Neural crest cell (in vitro differentiated cells): ENCODE measurements around the gene NAA30. TPM values are rescaled to one million over a fixed set of nuclear protein-coding genes. Genes with fewer than 3 reads are reported as not detected.
"Not testable (repeated sequence)": the region's sequence is repeated elsewhere in the genome, so short reads cannot be mapped to it uniquely, and the experiment has no call there.

Experiments used
- DNase-seq: peaks from one replicate; pipeline ENCODE4 v3.0.0; 2021; ENCODE audit warnings: low read depth, mixed read lengths, low spot score
- H3K27ac Mint-ChIP-seq: one replicate; pipeline ENCODE4 v1.8.0; 2021; ENCODE audit warnings: mild to moderate bottlenecking, mixed read lengths; ENCODE audit not compliant: unreplicated experiment
- H3K27me3 Mint-ChIP-seq: 2 replicates; pipeline ENCODE4 v1.8.0; 2021; ENCODE audit warnings: low read depth, mild to moderate bottlenecking, mixed read lengths
- H3K36me3 Mint-ChIP-seq: 2 replicates; pipeline ENCODE4 v1.8.0; 2021; ENCODE audit warnings: low read depth, mild to moderate bottlenecking, mixed read lengths
- H3K4me1 Mint-ChIP-seq: 2 replicates; pipeline ENCODE4 v1.8.0; 2021; ENCODE audit warnings: mixed read lengths
- H3K4me3 Mint-ChIP-seq: one replicate; pipeline ENCODE4 v1.8.0; 2021; ENCODE audit warnings: mild to moderate bottlenecking, mixed read lengths
- H3K9me3 Mint-ChIP-seq: 2 replicates; pipeline ENCODE4 v1.8.0; 2021; ENCODE audit warnings: mixed read lengths
- total RNA-seq: library from RNA; stranded (reverse); gene quantifications from 2 replicates; pipeline ENCODE4 v1.2.1, GENCODE V29; 2021
- TF ChIP-seq, protein P1 (sequence below): fragments of 200-600 bp; sonication (generic); conservative IDR thresholded peaks from 2 replicates; pipeline ENCODE4 v1.5.0; 2021; ENCODE audit warnings: antibody characterized with exemption, mild to moderate bottlenecking

NAA30 gene
- total RNA-seq, 1 donor from 2014 or later, result 17.0 TPM

DNA sequence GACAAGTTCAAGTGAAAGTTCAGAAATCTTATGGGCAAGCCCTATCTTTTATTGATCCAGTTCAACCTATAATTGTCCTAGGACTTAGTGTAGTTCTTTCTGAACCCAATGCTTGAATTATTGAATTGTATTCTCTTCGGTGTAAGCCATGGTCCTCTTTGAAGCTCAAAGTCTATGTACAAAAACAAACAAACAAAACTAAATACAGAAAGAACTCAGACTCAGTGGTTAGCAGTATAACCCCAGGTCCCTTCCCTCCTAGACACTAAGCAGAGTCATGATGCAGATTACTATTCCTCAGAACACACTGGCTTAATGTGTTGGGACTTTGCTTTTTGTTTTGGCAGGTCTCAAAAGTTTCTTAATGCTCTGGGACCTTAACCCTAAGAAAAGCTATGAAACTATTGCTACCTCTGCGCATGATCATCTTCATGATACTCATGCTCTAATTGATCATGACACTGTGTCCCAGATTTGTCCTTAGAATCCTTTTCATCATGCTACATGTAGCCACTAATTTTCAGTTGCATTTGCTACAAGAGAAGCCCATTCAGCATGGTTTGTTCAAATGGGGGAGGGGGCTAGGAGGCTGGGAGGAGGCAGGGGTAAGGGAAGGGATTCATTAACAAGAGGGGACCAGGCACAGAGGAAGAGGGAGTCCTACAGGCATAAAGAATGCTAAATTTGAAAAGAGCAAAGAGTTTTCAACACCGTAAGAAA lies 35.1 kb upstream of the NAA30 start:
- H3K36me3 Mint-ChIP-seq, result no peaks in the 10 kb centered on the region

DNA sequence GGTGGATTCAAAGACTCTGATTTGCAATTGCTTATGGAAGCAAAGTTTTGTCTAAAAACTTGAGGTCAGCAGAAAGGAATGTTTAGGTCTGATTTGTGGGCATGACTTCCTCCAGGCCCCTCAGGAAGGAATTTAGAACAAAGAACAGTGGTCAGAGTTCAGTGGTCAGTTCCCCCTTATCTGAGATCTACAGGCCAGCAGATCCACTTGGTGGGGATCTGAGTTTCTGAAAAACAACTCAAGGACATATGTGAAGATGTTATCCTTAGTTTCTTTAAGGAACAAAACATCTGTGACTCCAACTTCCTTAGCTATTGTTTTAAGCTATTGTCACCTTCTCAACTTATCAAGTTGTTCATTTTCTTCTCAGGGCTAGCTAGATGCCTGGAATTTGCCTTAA lies 28.0 kb upstream of the NAA30 start:
- TF ChIP-seq, protein P1, sequence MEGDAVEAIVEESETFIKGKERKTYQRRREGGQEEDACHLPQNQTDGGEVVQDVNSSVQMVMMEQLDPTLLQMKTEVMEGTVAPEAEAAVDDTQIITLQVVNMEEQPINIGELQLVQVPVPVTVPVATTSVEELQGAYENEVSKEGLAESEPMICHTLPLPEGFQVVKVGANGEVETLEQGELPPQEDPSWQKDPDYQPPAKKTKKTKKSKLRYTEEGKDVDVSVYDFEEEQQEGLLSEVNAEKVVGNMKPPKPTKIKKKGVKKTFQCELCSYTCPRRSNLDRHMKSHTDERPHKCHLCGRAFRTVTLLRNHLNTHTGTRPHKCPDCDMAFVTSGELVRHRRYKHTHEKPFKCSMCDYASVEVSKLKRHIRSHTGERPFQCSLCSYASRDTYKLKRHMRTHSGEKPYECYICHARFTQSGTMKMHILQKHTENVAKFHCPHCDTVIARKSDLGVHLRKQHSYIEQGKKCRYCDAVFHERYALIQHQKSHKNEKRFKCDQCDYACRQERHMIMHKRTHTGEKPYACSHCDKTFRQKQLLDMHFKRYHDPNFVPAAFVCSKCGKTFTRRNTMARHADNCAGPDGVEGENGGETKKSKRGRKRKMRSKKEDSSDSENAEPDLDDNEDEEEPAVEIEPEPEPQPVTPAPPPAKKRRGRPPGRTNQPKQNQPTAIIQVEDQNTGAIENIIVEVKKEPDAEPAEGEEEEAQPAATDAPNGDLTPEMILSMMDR, result no peak
- no peaks in the 10 kb centered on the region for H3K36me3 Mint-ChIP-seq
- H3K4me1 Mint-ChIP-seq, result peaks cover 37% of the 10 kb centered on the region
- no peak overlapping the region for H3K4me3 Mint-ChIP-seq
- no peak for DNase-seq
- no peaks in the 10 kb centered on the region for H3K27me3 Mint-ChIP-seq
- no peak overlapping the region for H3K27ac Mint-ChIP-seq
- no peaks in the 10 kb centered on the region for H3K9me3 Mint-ChIP-seq

More for the DNA sequence above, 35.1 kb upstream of the NAA30 start:
- TF ChIP-seq, protein P1, result no peak
- Mint-ChIP-seq H3K4me3 (no peak overlapping the region), H3K27me3 (no peaks in the 10 kb centered on the region), H3K9me3 (no peaks in the 10 kb centered on the region), H3K27ac (no peak overlapping the region), H3K4me1 (peaks cover 7% of the 10 kb centered on the region)
- DNase-seq, result no peak

DNA sequence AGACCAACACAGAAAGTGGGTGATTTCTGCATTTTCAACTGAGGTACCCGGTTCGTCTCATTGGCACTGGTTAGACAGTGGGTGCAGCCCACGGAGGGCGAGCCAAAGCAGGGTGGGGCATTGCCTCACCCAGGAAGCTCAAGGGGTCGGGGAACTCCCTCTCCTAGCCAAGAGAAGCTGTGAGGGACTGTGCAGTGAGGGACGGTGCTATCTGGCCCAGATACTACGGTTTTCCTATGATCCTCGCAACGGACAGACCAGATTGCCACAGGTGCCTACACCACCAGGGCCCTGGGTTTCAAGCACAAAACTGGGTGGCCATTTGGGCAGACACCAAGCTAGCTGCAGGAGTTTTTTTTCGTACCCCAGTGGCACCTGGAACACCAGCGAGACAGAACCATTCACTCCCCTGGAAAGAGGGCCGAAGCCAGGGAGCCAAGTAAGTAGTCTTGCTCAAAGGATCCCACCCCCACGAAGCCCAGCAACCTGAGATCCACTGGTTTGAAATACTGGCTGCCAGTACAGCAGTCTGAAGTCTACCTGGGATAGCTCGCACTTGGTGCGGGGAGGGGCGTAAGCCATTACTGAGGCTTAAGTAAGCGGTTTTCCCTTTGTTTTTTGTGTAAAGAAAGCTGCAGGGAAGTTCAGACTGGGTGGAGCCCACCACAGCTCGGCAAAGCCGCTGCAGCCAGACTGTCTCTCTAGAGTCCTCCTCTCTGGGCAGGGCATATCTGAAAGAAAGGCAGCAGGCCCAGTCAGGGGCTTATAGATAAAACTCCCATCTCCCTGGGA lies 25.5 kb upstream of the NAA30 start:
- Mint-ChIP-seq H3K36me3 (no peaks in the 10 kb centered on the region), H3K4me3 (no peak overlapping the region), H3K27ac (no peak overlapping the region), H3K9me3 (no peaks in the 10 kb centered on the region), H3K27me3 (no peaks in the 10 kb centered on the region), H3K4me1 (peaks cover 33% of the 10 kb centered on the region)
- DNase-seq, result no peak
- TF ChIP-seq, protein P1, result no peak

DNA sequence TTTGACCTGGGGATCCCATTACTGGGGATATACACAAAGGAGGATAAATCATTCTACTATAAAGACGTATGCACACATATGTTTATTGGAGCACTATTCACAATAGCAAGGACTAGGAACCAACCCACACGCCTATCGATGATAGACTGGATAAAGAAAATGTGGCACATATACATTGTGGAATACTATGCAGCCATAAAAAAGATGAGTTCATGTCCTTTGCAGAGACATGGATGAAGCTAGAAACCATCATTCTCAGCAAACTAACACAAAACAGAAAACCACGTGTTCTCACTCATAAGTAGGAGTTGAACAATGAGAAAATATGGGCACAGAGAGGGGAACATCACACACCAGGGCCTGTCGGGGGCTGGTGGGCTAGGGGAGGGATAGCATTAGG lies 20.2 kb upstream of the NAA30 start:
- H3K9me3 Mint-ChIP-seq, H3K27ac Mint-ChIP-seq, DNase-seq, H3K36me3 Mint-ChIP-seq, H3K4me1 Mint-ChIP-seq, H3K4me3 Mint-ChIP-seq, H3K27me3 Mint-ChIP-seq: not testable (repeated sequence)

DNA sequence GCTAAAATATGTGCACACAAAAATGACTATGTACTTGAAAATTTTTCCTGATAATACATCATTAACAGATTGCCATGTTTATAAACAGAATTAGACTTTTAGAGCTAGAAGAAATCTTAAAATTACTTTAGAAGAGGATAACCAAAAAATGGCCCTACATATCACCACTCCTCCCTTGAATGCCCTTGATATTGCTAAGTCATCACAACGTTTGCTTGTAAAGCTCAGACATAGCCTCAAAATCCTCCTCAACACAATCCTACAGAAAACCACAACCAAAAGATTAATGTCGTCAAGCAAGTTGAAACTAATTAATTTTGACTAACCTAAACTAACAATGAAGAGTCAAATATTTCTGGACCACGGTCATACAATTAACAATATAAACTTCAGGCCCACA lies 19.4 kb upstream of the NAA30 start:
- TF ChIP-seq, protein P1, result no peak
- Mint-ChIP-seq H3K4me3 (no peak overlapping the region), H3K27me3 (no peaks in the 10 kb centered on the region), H3K36me3 (no peaks in the 10 kb centered on the region), H3K9me3 (no peaks in the 10 kb centered on the region), H3K4me1 (no peaks in the 10 kb centered on the region), H3K27ac (no peak overlapping the region)
- DNase-seq, result no peak

DNA sequence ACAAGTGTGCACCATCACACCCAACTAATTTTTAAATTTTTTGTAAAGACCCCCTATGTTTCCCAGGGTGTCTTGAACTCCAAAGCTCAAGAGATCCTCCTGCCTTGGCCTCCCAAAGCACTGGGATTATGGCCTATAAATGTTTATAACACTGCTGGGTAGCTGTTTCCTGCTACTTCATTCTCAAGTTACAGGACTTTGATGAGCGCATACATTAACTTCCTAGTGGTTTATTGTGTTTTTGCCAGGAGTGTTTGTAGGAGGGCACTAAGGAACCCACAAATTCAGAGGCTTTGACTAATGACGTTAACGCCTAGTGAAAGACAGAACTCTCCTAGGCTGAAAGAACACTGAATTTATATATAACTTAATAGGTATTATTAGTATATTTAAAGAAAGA lies 15.2 kb upstream of the NAA30 start:
- TF ChIP-seq, protein P1, result no peak
- Mint-ChIP-seq H3K9me3 (no peaks in the 10 kb centered on the region), H3K4me1 (no peaks in the 10 kb centered on the region), H3K36me3 (no peaks in the 10 kb centered on the region), H3K27ac (no peak overlapping the region), H3K4me3 (no peak overlapping the region), H3K27me3 (no peaks in the 10 kb centered on the region)
- DNase-seq, result no peak
